Lower leg skin (tissue), 3 donors: ENCODE data around the gene MTMR3.

Source experiments
- POLR2A ChIP-seq, 2 donors: fragments of 450-650 bp; IDR thresholded peaks; one replicate each; pipeline ENCODE4 v1.6.1; 2016 to 2017; ENCODE audit warnings: antibody characterized with exemption in 2 of 2, mild to moderate bottlenecking in 1 of 2, moderate library complexity in 1 of 2
- TF ChIP-seq, protein P1 (sequence below), 3 donors: fragments of 450-650 bp; IDR thresholded peaks; one replicate each; pipeline ENCODE4 v1.5.1; 2016; ENCODE audit warnings: antibody characterized with exemption in 3 of 3, mild to moderate bottlenecking in 3 of 3, moderate library complexity in 2 of 3

GRCh38 chr22:29964776-29965175 is 81.8 kb downstream of the MTMR3 start:
- TF ChIP-seq, protein P1, sequence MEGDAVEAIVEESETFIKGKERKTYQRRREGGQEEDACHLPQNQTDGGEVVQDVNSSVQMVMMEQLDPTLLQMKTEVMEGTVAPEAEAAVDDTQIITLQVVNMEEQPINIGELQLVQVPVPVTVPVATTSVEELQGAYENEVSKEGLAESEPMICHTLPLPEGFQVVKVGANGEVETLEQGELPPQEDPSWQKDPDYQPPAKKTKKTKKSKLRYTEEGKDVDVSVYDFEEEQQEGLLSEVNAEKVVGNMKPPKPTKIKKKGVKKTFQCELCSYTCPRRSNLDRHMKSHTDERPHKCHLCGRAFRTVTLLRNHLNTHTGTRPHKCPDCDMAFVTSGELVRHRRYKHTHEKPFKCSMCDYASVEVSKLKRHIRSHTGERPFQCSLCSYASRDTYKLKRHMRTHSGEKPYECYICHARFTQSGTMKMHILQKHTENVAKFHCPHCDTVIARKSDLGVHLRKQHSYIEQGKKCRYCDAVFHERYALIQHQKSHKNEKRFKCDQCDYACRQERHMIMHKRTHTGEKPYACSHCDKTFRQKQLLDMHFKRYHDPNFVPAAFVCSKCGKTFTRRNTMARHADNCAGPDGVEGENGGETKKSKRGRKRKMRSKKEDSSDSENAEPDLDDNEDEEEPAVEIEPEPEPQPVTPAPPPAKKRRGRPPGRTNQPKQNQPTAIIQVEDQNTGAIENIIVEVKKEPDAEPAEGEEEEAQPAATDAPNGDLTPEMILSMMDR (IDR thresholded peaks at IDR 0.05) = no peak
- no peak for TF ChIP-seq POLR2A (IDR thresholded peaks at IDR 0.05)
